ENCODE measurements around the gene FAAP100.

Gene FAAP100

DNA sequence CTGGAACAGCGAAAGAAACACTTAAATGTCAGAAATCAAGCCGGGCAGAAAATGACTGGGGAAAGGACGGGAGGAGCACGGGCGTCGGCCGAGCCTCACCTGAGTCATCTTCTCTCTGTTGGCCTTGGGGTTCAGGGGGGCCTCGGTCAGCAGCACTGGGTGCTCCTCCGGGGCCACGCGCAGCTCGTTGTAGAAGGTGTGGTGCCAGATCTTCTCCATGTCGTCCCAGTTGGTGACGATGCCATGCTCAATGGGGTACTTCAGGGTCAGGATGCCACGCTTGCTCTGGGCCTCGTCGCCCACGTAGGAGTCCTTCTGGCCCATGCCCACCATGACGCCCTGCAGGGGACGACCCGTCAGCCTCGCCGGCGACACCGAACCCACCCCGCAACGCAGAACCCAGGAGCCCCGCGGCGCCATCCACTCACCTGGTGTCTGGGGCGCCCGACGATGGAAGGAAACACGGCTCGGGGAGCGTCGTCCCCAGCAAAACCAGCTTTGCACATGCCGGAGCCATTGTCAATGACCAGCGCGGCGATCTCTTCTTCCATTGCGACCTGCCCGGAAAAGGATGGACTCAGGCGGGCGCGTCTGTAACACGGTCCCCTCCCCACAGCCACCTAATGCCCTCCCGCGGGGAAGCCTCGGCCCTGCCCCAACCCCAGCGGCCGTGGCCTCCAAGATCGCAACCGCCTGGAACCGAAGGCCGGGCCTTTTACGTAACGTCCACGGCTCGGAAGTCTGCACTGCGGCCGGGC, 40.2 kb downstream of the FAAP100 start:
- peak; percentile 39 for DNase-seq (ENCODE audit: low read depth)

GRCh38 chr17:81511554-81511803, 40.7 kb downstream of the FAAP100 start:
- DNase-seq (ENCODE audit: low read depth), result no peak

DNA sequence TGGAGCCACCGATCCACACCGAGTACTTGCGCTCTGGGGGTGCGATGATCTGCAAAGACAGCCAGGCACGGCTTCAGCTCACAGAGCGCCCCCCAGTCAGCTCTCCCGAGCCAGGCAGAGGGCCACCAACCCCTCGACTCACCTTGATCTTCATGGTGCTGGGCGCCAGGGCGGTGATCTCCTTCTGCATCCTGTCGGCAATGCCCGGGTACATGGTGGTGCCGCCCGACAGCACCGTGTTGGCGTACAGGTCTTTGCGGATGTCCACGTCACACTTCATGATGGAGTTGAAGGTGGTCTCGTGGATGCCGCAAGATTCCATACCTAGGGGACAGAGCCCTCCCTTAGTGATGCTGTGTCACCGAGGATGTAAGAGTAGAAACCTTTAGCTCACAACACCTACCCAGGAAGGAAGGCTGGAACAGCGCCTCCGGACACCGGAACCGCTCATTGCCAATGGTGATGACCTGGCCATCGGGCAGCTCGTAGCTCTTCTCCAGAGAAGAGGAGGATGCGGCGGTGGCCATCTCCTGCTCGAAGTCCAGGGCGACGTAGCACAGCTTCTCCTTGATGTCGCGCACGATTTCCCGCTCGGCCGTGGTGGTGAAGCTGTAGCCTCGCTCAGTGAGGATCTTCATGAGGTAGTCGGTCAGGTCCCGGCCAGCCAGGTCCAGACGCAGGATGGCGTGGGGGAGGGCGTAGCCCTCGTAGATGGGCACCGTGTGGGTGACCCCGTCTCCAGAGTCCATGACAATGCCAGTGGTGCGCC, 41.2 kb downstream of the FAAP100 start:
- peak; percentile 10 for DNase-seq (ENCODE audit: low read depth)

- DNase-seq (ENCODE audit: low read depth), result no peak
These were observed 42.0 kb downstream of the FAAP100 start for GRCh38 chr17:81509972-81510784.

- DNase-seq (ENCODE audit: low read depth), result no peak
These were observed 42.8 kb downstream of the FAAP100 start for GRCh38 chr17:81509207-81509971.

GRCh38 chr17:81508639-81509206, 43.4 kb downstream of the FAAP100 start:
- DNase-seq (ENCODE audit: low read depth), result no peak

GRCh38 chr17:81503619-81504018, 48.5 kb downstream of the FAAP100 start:
- DNase-seq (ENCODE audit: low read depth), result no peak

DNA sequence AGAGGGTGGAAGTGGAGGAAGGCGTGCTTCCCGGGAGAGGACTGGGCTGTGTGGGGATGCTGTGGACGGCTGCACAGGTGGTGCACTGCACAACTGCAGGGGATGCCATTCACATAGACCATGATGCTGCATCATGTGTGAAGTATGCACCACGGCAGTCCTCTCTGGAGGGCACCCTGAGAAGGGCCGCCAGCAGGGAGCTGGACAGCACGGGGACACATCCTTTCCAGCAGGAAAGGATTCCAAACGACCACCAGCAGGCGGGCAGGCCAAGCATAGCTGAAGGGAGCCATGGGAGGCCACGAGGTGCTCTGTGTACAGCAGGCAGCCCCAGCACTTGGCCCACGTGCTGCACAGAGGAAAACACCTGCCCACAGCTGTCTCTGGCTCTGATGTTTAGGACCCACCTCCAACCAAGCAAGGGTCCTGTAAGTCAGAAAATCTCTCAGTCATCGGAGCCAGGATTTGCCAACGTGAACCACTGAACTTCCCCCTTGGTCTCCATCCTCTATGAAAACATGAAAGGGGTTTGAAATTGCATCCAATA, 49.6 kb downstream of the FAAP100 start:
- DNase-seq (ENCODE audit: low read depth), result no peak

- DNase-seq (ENCODE audit: low read depth), result no peak
These were observed 52.1 kb downstream of the FAAP100 start for GRCh38 chr17:81500047-81500446.

DNA sequence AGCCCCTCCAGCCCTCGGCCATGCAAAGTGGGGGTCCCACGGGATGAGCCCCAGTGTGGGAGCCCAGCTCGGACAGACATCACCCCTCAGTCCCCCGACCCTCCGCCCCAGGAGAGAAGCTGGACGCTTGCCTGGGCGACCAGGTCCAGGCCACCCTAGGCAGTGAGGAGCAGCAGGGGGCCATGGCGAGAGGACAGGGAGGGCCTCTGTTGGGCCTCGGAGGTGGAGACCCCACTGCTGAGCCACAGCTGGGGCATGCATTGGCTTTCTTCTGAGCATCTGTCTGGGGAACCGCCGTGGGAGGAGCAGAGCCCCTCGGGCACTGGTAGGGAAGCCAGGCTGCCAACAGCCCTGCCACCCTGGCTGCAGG, 52.6 kb downstream of the FAAP100 start:
- no peak for DNase-seq (ENCODE audit: low read depth)

DNA sequence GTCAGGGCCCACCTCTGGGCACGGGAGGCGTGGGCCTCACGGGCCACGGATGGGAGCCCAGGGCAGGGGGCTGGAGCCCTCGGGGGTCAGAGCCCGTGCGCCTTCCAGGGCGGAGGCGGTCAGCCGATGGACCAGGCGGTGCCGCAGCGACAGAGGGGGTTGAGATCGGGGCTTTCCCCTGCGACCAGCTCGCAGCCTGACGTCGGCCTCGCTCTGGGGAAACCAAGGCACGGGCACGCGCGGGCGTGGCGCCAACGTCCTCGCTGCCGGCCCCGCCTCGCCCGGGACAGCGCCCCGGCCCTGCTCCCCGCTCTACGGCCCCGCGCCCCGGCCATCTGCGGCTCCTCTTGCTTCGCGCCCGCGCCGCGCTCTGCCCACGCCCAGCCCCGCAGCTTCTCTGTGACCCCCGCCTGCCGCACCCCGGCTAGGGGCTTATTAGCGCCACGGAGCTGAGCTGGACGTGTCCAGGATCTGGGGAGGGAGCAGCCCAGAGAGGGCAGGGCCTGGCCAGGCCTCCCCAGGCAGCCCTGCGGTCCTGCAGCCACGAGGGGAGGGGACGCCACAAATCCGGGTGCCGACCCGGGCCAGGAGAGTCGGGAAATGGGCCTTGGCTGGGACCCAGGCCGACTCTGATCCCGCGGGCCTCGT, 53.1 kb downstream of the FAAP100 start:
- DNase-seq (ENCODE audit: low read depth), result no peak

GRCh38 chr17:81494626-81495377, 57.4 kb downstream of the FAAP100 start:
- DNase-seq (ENCODE audit: low read depth), result no peak

DNA sequence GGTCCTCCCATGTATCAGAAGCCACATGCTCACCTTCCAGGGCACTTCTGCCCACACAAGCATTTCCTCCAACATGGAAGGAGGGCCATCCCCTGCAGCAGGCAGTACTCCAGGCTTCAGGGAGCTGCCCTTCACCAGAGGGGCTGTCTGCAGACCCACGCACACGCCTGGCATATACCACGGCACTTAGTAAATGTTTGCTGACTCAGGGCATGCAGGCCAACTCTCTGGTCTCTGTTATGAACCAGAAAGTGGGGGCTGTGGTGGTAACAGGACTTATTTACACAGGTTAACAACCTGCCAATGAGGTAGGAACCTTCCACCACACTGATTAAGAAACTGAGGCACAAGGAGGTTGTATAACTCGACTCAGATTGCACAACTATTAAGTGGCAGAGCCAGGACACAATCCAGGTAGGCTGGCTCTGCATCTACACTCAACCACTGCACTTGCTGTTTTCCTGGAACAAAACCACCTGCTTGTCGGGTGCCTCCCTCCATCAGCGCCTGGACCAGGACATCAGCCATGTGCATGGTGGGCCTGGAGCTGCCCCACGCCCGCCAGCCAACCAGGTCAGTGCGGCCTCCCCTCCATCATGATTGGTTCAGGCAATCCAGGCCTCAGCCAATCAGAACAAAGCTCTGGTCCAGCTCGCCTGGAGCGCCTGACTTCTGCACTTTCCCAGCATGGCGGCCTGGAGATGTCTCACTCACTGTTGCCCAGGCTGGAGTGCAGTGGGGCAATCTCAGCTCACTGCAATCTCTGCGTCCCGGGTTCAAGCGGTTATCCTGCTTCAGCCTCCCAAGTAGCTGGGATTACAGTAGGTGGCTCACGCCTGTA, 58.7 kb downstream of the FAAP100 start:
- no peak for DNase-seq (ENCODE audit: low read depth)

DNA sequence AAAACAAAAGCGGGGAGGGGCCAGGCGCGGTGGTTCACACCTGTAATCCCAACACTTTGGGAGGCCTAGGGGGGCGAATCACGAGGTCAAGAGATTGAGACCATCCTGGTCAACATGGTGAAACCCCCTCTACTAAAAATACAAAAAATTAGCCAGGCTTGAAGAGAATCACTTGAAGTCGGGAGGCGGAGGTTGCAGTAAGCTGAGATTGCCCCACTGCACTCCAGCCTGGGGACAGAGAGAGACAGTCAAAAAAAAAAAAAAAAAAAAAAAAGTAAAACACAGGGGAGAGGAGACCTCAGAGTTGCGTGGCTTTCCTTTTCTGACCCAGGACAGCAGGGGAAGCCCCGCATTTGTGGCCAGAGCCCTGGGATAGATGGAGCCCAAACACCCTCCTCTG, 59.4 kb downstream of the FAAP100 start:
- DNase-seq (ENCODE audit: low read depth), result no peak

GRCh38 chr17:81492202-81492601, 60.0 kb downstream of the FAAP100 start:
- no peak for DNase-seq (ENCODE audit: low read depth)

DNA sequence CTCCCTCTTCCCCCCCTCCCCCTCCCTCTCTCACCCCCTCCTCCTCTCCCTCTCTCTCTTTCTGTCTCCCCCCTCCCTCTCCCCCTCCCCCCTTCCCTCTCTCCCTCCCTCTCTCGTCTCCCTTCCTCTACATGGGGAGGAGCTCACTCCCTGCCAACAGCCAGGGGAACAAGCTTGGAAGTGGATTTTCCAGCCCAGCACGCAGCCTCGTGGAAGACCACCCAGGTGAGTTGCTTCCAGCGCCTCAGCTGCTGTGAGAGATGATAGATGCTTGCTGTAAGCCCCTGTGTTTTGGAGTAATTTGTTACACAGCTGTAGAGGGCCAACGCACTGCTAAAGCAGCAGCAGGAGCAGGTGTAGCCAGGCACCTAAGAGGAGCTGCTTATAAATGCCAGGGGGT, 60.4 kb downstream of the FAAP100 start:
- DNase-seq (ENCODE audit: low read depth), result no peak

GRCh38 chr17:81491181-81491581, 61.0 kb downstream of the FAAP100 start:
- no peak for DNase-seq (ENCODE audit: low read depth)

- no peak for DNase-seq (ENCODE audit: low read depth)
These were observed 61.9 kb downstream of the FAAP100 start for GRCh38 chr17:81489998-81490992.

Measured in stimulated activated CD8-positive, alpha-beta memory T cell treated with anti-CD3 and anti-CD28 coated beads, Interleukin-12 subunit alpha, Interleukin-12 subunit beta, amount 100 ng/mL, for 1 hour (primary cell).